Measurements from ENCODE around the gene BID. TPM values are rescaled to one million over a fixed set of nuclear protein-coding genes. Genes with fewer than 3 reads are reported as not detected.

BID gene
- polyA plus RNA-seq, 1 donor from 2014 or later: 88.6 TPM

DNA sequence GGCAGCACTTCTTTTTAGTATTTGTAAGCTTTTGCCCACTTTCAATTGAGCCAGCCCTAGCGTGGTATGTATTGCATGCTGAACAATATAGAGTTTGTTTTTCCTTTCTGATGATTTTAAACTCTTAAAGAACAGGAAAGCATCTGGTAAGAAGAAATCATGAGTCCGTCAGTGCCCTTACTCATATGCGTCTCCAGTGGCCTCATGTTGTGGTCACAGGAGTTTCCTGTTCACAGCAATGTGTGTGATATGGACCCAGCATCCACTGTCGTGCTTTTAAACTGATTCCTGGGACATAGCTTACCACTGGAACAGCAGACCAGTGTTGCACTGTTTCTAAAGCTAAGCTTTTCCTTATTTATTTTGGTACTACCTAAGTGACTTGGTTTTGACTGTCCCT is 40.1 kb downstream of the BID start:
- no peak overlapping the region for H3K9ac ChIP-seq (ENCODE audit: low read length)
- H3K4me2 ChIP-seq (ENCODE audit: low read length): no peak overlapping the region
- H3K27ac ChIP-seq (ENCODE audit: low read length): no peak overlapping the region

DNA sequence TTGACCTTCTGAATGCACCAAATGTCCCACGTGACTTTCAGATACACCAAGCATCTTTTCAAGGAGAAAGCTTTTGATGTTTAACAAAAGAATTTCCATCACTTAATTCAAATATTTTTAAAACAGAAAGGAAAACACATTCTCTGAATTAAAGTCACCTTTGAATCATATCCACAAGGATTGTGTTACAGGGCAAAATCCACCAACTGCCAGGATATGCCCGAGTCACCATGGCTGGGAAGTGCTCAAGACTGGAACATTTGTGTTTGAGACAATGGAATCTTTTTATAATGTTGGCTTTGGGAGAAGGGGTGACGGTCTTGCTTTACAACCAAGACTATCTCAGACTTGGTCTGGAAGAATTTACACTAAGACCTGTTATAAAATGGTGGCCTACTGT is 40.8 kb downstream of the BID start:
- H3K9me3 ChIP-seq (ENCODE audit: low read length): no peaks in the 10 kb centered on the region
- H3K79me2 ChIP-seq (replicated peaks; ENCODE audit: insufficient read depth, low read length): no peaks in the 10 kb centered on the region
- no peaks in the 10 kb centered on the region for H3K9me2 ChIP-seq (ENCODE audit: insufficient read depth, low read length)
- no peaks in the 10 kb centered on the region for H3K27me3 ChIP-seq (ENCODE audit: insufficient read depth, low read depth, low read length)
- no peak overlapping the region for H2AFZ ChIP-seq (ENCODE audit: low read depth, low read length)
- H3K9ac ChIP-seq (ENCODE audit: low read length): no peak overlapping the region
- no peak for TF ChIP-seq SMC3 (conservative IDR thresholded peaks at IDR 0.05; ENCODE audit: poor library complexity)
- no peak overlapping the region for H3K4me3 ChIP-seq (ENCODE audit: low read length)
- no peaks in the 10 kb centered on the region for H3K36me3 ChIP-seq (ENCODE audit: insufficient read depth, low read length)
- H3K27ac ChIP-seq (ENCODE audit: low read length): no peak overlapping the region
- H4K20me1 ChIP-seq (ENCODE audit: insufficient read depth): no peaks in the 10 kb centered on the region
- no peak overlapping the region for H3K4me2 ChIP-seq (ENCODE audit: low read length)
- H3F3A ChIP-seq (ENCODE audit: insufficient read depth, low read length, poor library complexity, severe bottlenecking): no peaks in the 10 kb centered on the region

More for the DNA sequence above, 40.1 kb downstream of the BID start:
- TF ChIP-seq POLR2AphosphoS5 (IDR thresholded peaks at IDR 0.05): no peak
- TF ChIP-seq MXI1 (conservative IDR thresholded peaks at IDR 0.05; ENCODE audit: poor library complexity, severe bottlenecking): no peak
- TF ChIP-seq, protein P1, sequence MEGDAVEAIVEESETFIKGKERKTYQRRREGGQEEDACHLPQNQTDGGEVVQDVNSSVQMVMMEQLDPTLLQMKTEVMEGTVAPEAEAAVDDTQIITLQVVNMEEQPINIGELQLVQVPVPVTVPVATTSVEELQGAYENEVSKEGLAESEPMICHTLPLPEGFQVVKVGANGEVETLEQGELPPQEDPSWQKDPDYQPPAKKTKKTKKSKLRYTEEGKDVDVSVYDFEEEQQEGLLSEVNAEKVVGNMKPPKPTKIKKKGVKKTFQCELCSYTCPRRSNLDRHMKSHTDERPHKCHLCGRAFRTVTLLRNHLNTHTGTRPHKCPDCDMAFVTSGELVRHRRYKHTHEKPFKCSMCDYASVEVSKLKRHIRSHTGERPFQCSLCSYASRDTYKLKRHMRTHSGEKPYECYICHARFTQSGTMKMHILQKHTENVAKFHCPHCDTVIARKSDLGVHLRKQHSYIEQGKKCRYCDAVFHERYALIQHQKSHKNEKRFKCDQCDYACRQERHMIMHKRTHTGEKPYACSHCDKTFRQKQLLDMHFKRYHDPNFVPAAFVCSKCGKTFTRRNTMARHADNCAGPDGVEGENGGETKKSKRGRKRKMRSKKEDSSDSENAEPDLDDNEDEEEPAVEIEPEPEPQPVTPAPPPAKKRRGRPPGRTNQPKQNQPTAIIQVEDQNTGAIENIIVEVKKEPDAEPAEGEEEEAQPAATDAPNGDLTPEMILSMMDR (IDR thresholded peaks at IDR 0.05; ENCODE audit: poor library complexity, severe bottlenecking): no peak
- TF ChIP-seq RAD21 (conservative IDR thresholded peaks at IDR 0.05): no peak
- TF ChIP-seq SMC3 (conservative IDR thresholded peaks at IDR 0.05; ENCODE audit: poor library complexity): no peak
- TF ChIP-seq, protein P2, sequence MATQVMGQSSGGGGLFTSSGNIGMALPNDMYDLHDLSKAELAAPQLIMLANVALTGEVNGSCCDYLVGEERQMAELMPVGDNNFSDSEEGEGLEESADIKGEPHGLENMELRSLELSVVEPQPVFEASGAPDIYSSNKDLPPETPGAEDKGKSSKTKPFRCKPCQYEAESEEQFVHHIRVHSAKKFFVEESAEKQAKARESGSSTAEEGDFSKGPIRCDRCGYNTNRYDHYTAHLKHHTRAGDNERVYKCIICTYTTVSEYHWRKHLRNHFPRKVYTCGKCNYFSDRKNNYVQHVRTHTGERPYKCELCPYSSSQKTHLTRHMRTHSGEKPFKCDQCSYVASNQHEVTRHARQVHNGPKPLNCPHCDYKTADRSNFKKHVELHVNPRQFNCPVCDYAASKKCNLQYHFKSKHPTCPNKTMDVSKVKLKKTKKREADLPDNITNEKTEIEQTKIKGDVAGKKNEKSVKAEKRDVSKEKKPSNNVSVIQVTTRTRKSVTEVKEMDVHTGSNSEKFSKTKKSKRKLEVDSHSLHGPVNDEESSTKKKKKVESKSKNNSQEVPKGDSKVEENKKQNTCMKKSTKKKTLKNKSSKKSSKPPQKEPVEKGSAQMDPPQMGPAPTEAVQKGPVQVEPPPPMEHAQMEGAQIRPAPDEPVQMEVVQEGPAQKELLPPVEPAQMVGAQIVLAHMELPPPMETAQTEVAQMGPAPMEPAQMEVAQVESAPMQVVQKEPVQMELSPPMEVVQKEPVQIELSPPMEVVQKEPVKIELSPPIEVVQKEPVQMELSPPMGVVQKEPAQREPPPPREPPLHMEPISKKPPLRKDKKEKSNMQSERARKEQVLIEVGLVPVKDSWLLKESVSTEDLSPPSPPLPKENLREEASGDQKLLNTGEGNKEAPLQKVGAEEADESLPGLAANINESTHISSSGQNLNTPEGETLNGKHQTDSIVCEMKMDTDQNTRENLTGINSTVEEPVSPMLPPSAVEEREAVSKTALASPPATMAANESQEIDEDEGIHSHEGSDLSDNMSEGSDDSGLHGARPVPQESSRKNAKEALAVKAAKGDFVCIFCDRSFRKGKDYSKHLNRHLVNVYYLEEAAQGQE (IDR thresholded peaks at IDR 0.05; ENCODE audit: borderline replicate concordance): no peak
- no peak for TF ChIP-seq TAF1 (IDR thresholded peaks at IDR 0.05; ENCODE audit: low read depth)
- no peak for TF ChIP-seq EZH2 (IDR thresholded peaks at IDR 0.05; ENCODE audit: borderline replicate concordance, insufficient read depth, low read length, poor library complexity, severe bottlenecking)
- no peak for TF ChIP-seq EP300 (conservative IDR thresholded peaks at IDR 0.05; ENCODE audit: poor library complexity, severe bottlenecking)
- Histone ChIP-seq H3K79me2 (replicated peaks; ENCODE audit: insufficient read depth, low read length) (no peaks in the 10 kb centered on the region), H3K4me3 (ENCODE audit: low read length) (no peak overlapping the region), H3F3A (ENCODE audit: insufficient read depth, low read length, poor library complexity, severe bottlenecking) (no peaks in the 10 kb centered on the region), H3K9me2 (ENCODE audit: insufficient read depth, low read length) (no peaks in the 10 kb centered on the region), H2AFZ (ENCODE audit: low read depth, low read length) (no peak overlapping the region), H3K9me3 (ENCODE audit: low read length) (no peaks in the 10 kb centered on the region), H3K27me3 (ENCODE audit: insufficient read depth, low read depth, low read length) (no peaks in the 10 kb centered on the region), H3K36me3 (ENCODE audit: insufficient read depth, low read length) (no peaks in the 10 kb centered on the region), H4K20me1 (ENCODE audit: insufficient read depth) (no peaks in the 10 kb centered on the region)

Data from neural cell (in vitro differentiated cells).